PC-3 (cell line): ENCODE measurements around the gene SRPK3. TPM values are rescaled to one million over a fixed set of nuclear protein-coding genes. Genes with fewer than 3 reads are reported as not detected.

ENCODE experiments used
- ATAC-seq: fragments of 200-7000 bp; cut with Tn5 transposase; 2 replicates; pipeline ENCODE4 v1.9.1; 2020; ENCODE audit warnings: mild to moderate bottlenecking, moderate library complexity
- BruUV-seq: library from RNA; stranded (reverse); fragments of 400-500 nt; replicated peaks from 2 replicates; lab custom pipeline; 2021; lab: Mats Ljungman, UMichigan
- CTCF ChIA-PET: fragments of 300-600 bp; sonication (Branson Sonifier 250); formaldehyde crosslinking; loops from one replicate; lab custom pipeline; 2022; ENCODE audit warnings: antibody characterized with exemption; lab: Charles Lee
- POLR2A ChIA-PET: fragments of 300-600 bp; sonication (Branson Sonifier 250); formaldehyde crosslinking; loops from one replicate; lab custom pipeline; 2022; ENCODE audit warnings: antibody characterized with exemption; ENCODE audit not compliant: unreplicated experiment; lab: Charles Lee
- DNase-seq: peaks from one replicate; pipeline ENCODE4 v3.0.0-alpha.2; 2015
- H2AFZ ChIP-seq: fragments of 300-600 bp; sonication (generic); 2 replicates; pipeline ENCODE4 v1.6.0; 2016; ENCODE audit warnings: antibody characterized with exemption, low read length
- H3F3A ChIP-seq: fragments of 300-600 bp; sonication (generic); one replicate; pipeline ENCODE4 v1.6.0; 2017; ENCODE audit warnings: antibody characterized with exemption, low read length, control low read depth, mild to moderate bottlenecking; ENCODE audit not compliant: unreplicated experiment
- H3K27ac ChIP-seq: fragments of 300-600 bp; sonication (generic); 2 replicates; pipeline ENCODE4 v1.5.1; 2016; ENCODE audit warnings: mild to moderate bottlenecking, low read length
- H3K27me3 ChIP-seq: fragments of 300-600 bp; sonication (generic); 2 replicates; pipeline ENCODE4 v1.6.1; 2016; ENCODE audit warnings: low read length, mixed read lengths
- H3K36me3 ChIP-seq: fragments of 300-600 bp; sonication (generic); 2 replicates; pipeline ENCODE4 v1.6.1; 2016; ENCODE audit warnings: low read depth, mixed run types, low read length, mixed read lengths
- H3K4me1 ChIP-seq: fragments of 300-600 bp; sonication (generic); 2 replicates; pipeline ENCODE4 v1.5.1; 2016; ENCODE audit warnings: low read length; ENCODE audit not compliant: insufficient read depth
- H3K4me2 ChIP-seq: fragments of 300-600 bp; sonication (generic); 2 replicates; pipeline ENCODE4 v1.6.0; 2016; ENCODE audit warnings: low read length
- H3K4me3 ChIP-seq: fragments of 300-600 bp; sonication (generic); 2 replicates; pipeline ENCODE4 v1.5.1; 2016; ENCODE audit warnings: mild to moderate bottlenecking, low read length, mixed read lengths
- H3K79me2 ChIP-seq: fragments of 300-600 bp; sonication (generic); 2 replicates; pipeline ENCODE4 v1.6.1; 2017; ENCODE audit warnings: low read length, mixed read lengths
- H3K9ac ChIP-seq: fragments of 300-600 bp; sonication (generic); 2 replicates; pipeline ENCODE4 v1.6.0; 2016; ENCODE audit warnings: mild to moderate bottlenecking, low read length
- H3K9me2 ChIP-seq: fragments of 300-600 bp; sonication (generic); replicated peaks from 2 replicates; pipeline ENCODE4 v1.6.1; 2016; ENCODE audit warnings: mixed run types, low read length, mixed read lengths
- H3K9me3 ChIP-seq: fragments of 300-600 bp; sonication (generic); 2 replicates; pipeline ENCODE4 v1.6.1; 2016; ENCODE audit warnings: low read length, mixed read lengths
- H4K20me1 ChIP-seq: fragments of 300-600 bp; sonication (generic); 2 replicates; pipeline ENCODE4 v1.6.1; 2016; ENCODE audit warnings: low read length, mixed read lengths
- EZH2 ChIP-seq: fragments of 300-600 bp; sonication (generic); IDR thresholded peaks from one replicate; pipeline ENCODE4 v1.6.1; 2017; ENCODE audit warnings: antibody characterized with exemption, mild to moderate bottlenecking, low read length; ENCODE audit not compliant: unreplicated experiment
- EZH2phosphoT487 ChIP-seq: fragments of 300-600 bp; sonication (generic); IDR thresholded peaks from 2 replicates; pipeline ENCODE4 v1.6.1; 2018; ENCODE audit warnings: mild to moderate bottlenecking, antibody characterized with exemption, low read length, borderline replicate concordance
- intact Hi-C: fragments of 100-400 bp; cut with micrococcal nuclease; formaldehyde crosslinking; loops from 2 replicates; pipeline ENCODE4 v1.9.0; 2023
- total RNA-seq: library from RNA; depleted of rRNA; stranded (reverse); fragments of >200 nt; gene quantifications from 2 replicates; pipeline ENCODE4 v1.2.3, GENCODE V29; 2014
- TF ChIP-seq, protein P1 (sequence below): fragments of 300-600 bp; sonication (generic); conservative IDR thresholded peaks from 2 replicates; pipeline ENCODE4 v1.5.1; 2017; ENCODE audit warnings: antibody characterized with exemption, low read depth, mild to moderate bottlenecking, low read length

The SRPK3 gene
- total RNA-seq, 1 experiment from 2014 or later: 1.5 TPM

DNA sequence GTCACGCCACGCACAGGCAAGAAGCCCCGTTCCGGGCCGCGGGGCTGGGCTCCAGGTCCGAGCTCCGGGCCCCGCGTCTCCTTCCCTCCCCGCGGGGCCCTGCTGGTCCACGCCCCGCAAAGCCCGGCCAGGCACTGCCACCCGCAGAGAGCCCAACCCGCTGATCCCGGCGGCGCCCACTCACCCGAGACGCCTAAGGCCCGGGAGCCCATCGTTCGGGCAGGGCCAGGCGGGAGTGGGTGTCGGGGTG is 48.6 kb downstream of the SRPK3 start:
- H3K4me2 ChIP-seq: no peak overlapping the region

DNA sequence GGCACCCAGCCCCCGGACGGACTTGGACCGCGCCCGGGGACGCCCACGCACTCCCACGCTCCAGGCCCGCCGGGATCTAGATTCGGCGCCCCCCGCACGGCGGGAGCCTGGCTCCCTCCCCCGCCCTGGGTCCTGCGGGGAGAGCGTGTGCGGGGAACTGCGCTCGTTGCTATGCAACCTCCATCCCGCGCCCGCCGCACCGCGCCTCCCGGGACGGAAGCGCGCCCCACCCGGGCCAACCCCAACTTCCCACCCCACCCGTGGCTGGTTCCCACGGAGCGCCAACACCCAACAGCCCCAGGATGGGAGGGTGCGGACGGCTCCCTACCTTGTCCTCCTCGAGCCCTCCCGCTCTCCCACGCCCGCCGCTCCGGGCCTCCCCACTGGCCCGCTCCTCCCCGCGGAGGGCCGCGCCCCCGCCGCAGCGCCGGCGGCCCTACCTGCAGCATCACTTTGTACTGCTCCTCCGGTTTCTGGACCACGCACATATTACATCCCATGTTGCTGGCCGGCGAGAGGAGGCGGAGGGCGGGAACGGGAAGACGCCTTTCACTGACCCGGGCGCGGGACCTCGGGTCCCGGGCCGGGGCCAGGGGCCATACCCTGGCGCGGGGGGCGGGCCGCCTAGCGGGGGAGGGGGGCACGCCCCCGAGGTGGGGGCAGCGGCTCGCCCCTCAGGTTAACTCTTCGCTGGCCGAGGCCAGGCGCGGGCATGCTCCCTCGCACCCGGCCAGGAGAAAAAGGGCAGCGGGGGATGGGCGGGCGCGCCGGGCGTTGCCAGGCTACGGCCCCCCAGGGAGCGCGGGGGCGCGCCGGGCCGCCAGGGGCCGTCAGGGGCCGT is 49.2 kb downstream of the SRPK3 start, which contains the start of gene PDZD4:
TSS of gene PDZD4 (minus strand) at position 746 of the 841 bp plus-strand sequence. CDS start at position 500, 246 bp downstream.
- Histone ChIP-seq H3K36me3 (no peaks in the 10 kb centered on the region), H2AFZ (no peak within 1 kb of the TSS), H3K9ac (no peak within 1 kb of the TSS), H3K4me3 (peak within 1 kb of the TSS; percentile 32; the same call in 1 of the 2 replicates), H3K4me2 (peak within 1 kb of the TSS; percentile 56), H3K9me3 (no peaks in the 10 kb centered on the region), H3K79me2 (no peaks in the 10 kb centered on the region), H3K27ac (no peak within 1 kb of the TSS), H3K4me1 (no peaks in the 10 kb centered on the region), H3K27me3 (peaks cover 43% of the 10 kb centered on the region), H3F3A (no peaks in the 10 kb centered on the region), H4K20me1 (no peaks in the 10 kb centered on the region), H3K9me2 (no peaks in the 10 kb centered on the region)
- ATAC-seq (peak; percentile 22; the same call in 1 of the 2 replicates), DNase-seq (no peak)
- ChIA-PET CTCF (no interaction called here), POLR2A (no interaction called here)
- intact Hi-C loops: no loop called here
- TF ChIP-seq, protein P1, sequence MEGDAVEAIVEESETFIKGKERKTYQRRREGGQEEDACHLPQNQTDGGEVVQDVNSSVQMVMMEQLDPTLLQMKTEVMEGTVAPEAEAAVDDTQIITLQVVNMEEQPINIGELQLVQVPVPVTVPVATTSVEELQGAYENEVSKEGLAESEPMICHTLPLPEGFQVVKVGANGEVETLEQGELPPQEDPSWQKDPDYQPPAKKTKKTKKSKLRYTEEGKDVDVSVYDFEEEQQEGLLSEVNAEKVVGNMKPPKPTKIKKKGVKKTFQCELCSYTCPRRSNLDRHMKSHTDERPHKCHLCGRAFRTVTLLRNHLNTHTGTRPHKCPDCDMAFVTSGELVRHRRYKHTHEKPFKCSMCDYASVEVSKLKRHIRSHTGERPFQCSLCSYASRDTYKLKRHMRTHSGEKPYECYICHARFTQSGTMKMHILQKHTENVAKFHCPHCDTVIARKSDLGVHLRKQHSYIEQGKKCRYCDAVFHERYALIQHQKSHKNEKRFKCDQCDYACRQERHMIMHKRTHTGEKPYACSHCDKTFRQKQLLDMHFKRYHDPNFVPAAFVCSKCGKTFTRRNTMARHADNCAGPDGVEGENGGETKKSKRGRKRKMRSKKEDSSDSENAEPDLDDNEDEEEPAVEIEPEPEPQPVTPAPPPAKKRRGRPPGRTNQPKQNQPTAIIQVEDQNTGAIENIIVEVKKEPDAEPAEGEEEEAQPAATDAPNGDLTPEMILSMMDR: no peak
- TF ChIP-seq EZH2phosphoT487 (peak; percentile 66; the same call in 1 of the 2 replicates), EZH2 (peak; percentile 88)
- no TSS peak for BruUV-seq

More for the DNA sequence above, 48.6 kb downstream of the SRPK3 start:
- H3K9me3 ChIP-seq: no peaks in the 10 kb centered on the region
- H4K20me1 ChIP-seq: no peaks in the 10 kb centered on the region
- POLR2A ChIA-PET: no interaction called here
- H3K27ac ChIP-seq: no peak overlapping the region
- intact Hi-C loops: no loop called here
- DNase-seq (no peak), ATAC-seq (no peak)
- H3K27me3 ChIP-seq: peaks cover 45% of the 10 kb centered on the region
- BruUV-seq: no TSS peak
- no peak overlapping the region for H3K9ac ChIP-seq
- H3K36me3 ChIP-seq: no peaks in the 10 kb centered on the region
- H2AFZ ChIP-seq: no peak overlapping the region
- H3K4me3 ChIP-seq: no peak overlapping the region
- no peaks in the 10 kb centered on the region for H3F3A ChIP-seq
- no peaks in the 10 kb centered on the region for H3K9me2 ChIP-seq
- CTCF ChIA-PET: no interaction called here
- no peaks in the 10 kb centered on the region for H3K79me2 ChIP-seq
- no peaks in the 10 kb centered on the region for H3K4me1 ChIP-seq
- TF ChIP-seq EZH2 (no peak), EZH2phosphoT487 (no peak)
- TF ChIP-seq, protein P1: no peak
